Measurements from ENCODE around the gene HPS1.

HPS1 gene

GRCh38 chr10:98433881-98434732 lies 12.6 kb downstream of the HPS1 start:
- peaks cover 24 to 81% (median 67%) of the 10 kb centered on the region in 5 donors for H3K36me3 ChIP-seq (ENCODE audit: control insufficient read depth in 5 of 5, insufficient read depth in 5 of 5, low read length in 5 of 5)
- H3K27me3 ChIP-seq (ENCODE audit: control insufficient read depth in 5 of 5, insufficient read depth in 4 of 5, low read length in 5 of 5): no peaks in the 10 kb centered on the region
- no peak overlapping the region for H3K4me3 ChIP-seq (ENCODE audit: low read depth in 1 of 5, low read length in 5 of 5)
- no peak overlapping the region for H3K9ac ChIP-seq (ENCODE audit: low read length in 5 of 5)
- H3K27ac ChIP-seq (ENCODE audit: low read depth, low read length): no peak overlapping the region
- peaks cover 0 to 3% (median 0%) of the 10 kb centered on the region in 5 donors for H3K9me3 ChIP-seq (ENCODE audit: control insufficient read depth in 5 of 5, low read length in 5 of 5)
- peaks cover 0 to 7% (median 0%) of the 10 kb centered on the region in 5 donors for H3K4me1 ChIP-seq (ENCODE audit: control insufficient read depth in 5 of 5, insufficient read depth in 5 of 5, low read length in 5 of 5)

DNA sequence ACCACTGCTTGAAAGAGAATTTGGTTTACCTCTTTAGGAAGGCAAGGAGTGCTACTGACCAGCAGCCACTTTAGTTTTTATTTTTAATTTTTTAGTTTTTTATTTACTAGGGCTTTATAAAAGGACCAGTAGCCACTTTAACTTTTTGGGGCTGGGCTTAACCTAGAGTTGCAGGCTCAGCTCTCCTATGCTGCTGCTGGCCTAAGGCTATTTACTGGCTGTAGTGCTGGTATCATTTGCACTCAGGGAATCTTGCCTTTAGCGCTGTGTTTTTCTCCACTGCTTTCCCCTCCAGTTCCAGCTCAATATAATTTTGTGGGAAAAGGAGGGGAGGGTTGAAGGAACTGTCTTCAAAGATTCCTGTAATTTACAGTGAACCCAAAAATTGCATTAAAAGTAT lies 13.4 kb downstream of the HPS1 start:
- H3K4me3 ChIP-seq (ENCODE audit: low read depth in 1 of 5, low read length in 5 of 5): no peak overlapping the region
- no peak overlapping the region for H3K9ac ChIP-seq (ENCODE audit: low read length in 5 of 5)
- H3K27ac ChIP-seq (ENCODE audit: low read depth, low read length): no peak overlapping the region
- no peaks in the 10 kb centered on the region for H3K27me3 ChIP-seq (ENCODE audit: control insufficient read depth in 5 of 5, insufficient read depth in 4 of 5, low read length in 5 of 5)
- peaks cover 0 to 3% (median 0%) of the 10 kb centered on the region in 5 donors for H3K9me3 ChIP-seq (ENCODE audit: control insufficient read depth in 5 of 5, low read length in 5 of 5)
- peaks cover 0 to 2% (median 0%) of the 10 kb centered on the region in 5 donors for H3K4me1 ChIP-seq (ENCODE audit: control insufficient read depth in 5 of 5, insufficient read depth in 5 of 5, low read length in 5 of 5)
- H3K36me3 ChIP-seq (ENCODE audit: control insufficient read depth in 5 of 5, insufficient read depth in 5 of 5, low read length in 5 of 5): peaks cover 24 to 82% (median 67%) of the 10 kb centered on the region in 5 donors

GRCh38 chr10:98432330-98432729 lies 14.4 kb downstream of the HPS1 start:
- Histone ChIP-seq H3K4me1 (ENCODE audit: control insufficient read depth in 5 of 5, insufficient read depth in 5 of 5, low read length in 5 of 5) (no peaks in the 10 kb centered on the region), H3K36me3 (ENCODE audit: control insufficient read depth in 5 of 5, insufficient read depth in 5 of 5, low read length in 5 of 5) (peaks cover 27 to 88% (median 77%) of the 10 kb centered on the region in 5 donors), H3K9me3 (ENCODE audit: control insufficient read depth in 5 of 5, low read length in 5 of 5) (peaks cover 0 to 3% (median 0%) of the 10 kb centered on the region in 5 donors), H3K4me3 (ENCODE audit: low read depth in 1 of 5, low read length in 5 of 5) (no peak overlapping the region), H3K27ac (ENCODE audit: low read depth, low read length) (no peak overlapping the region), H3K27me3 (ENCODE audit: control insufficient read depth in 5 of 5, insufficient read depth in 4 of 5, low read length in 5 of 5) (no peaks in the 10 kb centered on the region), H3K9ac (ENCODE audit: low read length in 5 of 5) (no peak overlapping the region)

DNA sequence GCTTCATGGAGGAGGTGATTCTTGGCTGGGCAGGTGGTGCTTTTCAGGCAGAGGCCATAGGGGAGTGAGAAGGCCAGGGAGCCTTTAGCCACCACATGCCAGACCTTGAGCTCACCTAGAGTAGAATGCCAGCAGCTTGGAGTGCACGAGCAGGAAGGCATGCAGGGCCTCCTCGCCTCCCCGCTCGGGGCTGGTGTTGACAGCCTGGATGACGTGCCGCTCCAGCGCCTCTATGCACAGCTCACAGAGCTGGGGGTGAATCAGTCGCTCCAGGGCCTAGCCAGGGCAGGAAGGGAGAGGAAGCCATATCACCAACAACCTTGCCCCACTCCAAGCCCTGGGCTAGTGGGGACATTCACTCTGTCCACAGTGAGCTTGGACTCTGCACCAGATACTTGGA lies 15.7 kb downstream of the HPS1 start:
- Histone ChIP-seq H3K9ac (ENCODE audit: low read length in 5 of 5) (no peak overlapping the region), H3K4me3 (ENCODE audit: low read depth in 1 of 5, low read length in 5 of 5) (no peak overlapping the region), H3K36me3 (ENCODE audit: control insufficient read depth in 5 of 5, insufficient read depth in 5 of 5, low read length in 5 of 5) (peaks cover 29 to 96% (median 84%) of the 10 kb centered on the region in 5 donors), H3K27me3 (ENCODE audit: control insufficient read depth in 5 of 5, insufficient read depth in 4 of 5, low read length in 5 of 5) (no peaks in the 10 kb centered on the region), H3K27ac (ENCODE audit: low read depth, low read length) (no peak overlapping the region), H3K4me1 (ENCODE audit: control insufficient read depth in 5 of 5, insufficient read depth in 5 of 5, low read length in 5 of 5) (no peaks in the 10 kb centered on the region), H3K9me3 (ENCODE audit: control insufficient read depth in 5 of 5, low read length in 5 of 5) (peaks cover 0 to 3% (median 0%) of the 10 kb centered on the region in 5 donors)

GRCh38 chr10:98430427-98430826 lies 16.3 kb downstream of the HPS1 start:
- no peaks in the 10 kb centered on the region for H3K4me1 ChIP-seq (ENCODE audit: control insufficient read depth in 5 of 5, insufficient read depth in 5 of 5, low read length in 5 of 5)
- H3K36me3 ChIP-seq (ENCODE audit: control insufficient read depth in 5 of 5, insufficient read depth in 5 of 5, low read length in 5 of 5): peaks cover 29 to 96% (median 82%) of the 10 kb centered on the region in 5 donors
- no peak overlapping the region for H3K4me3 ChIP-seq (ENCODE audit: low read depth in 1 of 5, low read length in 5 of 5)
- no peak overlapping the region for H3K9ac ChIP-seq (ENCODE audit: low read length in 5 of 5)
- H3K27ac ChIP-seq (ENCODE audit: low read depth, low read length): no peak overlapping the region
- H3K27me3 ChIP-seq (ENCODE audit: control insufficient read depth in 5 of 5, insufficient read depth in 4 of 5, low read length in 5 of 5): no peaks in the 10 kb centered on the region
- peaks cover 0 to 3% (median 0%) of the 10 kb centered on the region in 5 donors for H3K9me3 ChIP-seq (ENCODE audit: control insufficient read depth in 5 of 5, low read length in 5 of 5)

DNA sequence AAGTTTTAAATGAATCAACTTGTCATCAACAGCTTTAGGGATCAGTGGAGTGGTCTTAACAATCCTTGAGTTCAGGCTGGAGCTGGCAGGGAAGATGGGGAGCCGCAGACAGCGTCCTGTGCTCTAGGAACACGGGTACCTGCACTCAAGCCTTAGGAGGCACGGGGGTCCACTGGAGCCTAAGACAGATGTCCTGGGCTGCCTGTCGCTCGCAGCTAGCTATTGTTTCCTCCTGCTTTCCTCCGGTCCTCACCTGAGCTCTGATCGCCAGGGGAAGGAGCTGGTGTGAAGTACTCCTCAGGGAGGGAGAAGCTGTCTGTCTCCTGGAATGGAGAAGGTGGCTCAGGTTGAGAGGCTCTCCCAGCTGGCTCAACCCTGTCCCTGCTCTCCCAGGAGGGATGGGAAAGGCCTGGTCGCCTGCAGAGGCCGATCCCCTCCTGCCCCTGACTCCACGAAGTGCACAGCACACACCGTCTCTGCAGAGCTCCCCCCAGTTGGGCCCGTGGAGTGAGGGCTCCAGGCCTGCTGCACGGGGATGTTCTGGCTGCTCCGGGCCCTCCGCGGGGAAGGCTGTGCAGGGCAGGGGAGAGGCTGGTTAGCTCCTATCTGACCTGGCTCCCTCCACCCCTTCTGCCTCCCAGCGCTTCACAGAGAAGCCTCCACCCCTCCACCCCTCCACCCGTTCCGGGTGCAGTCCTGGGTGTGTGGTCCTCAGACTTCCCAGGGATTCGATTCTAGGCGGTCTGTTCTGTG lies 17.2 kb downstream of the HPS1 start:
- Histone ChIP-seq H3K27ac (ENCODE audit: low read depth, low read length) (no peak overlapping the region), H3K36me3 (ENCODE audit: control insufficient read depth in 5 of 5, insufficient read depth in 5 of 5, low read length in 5 of 5) (peaks cover 26 to 96% (median 81%) of the 10 kb centered on the region in 5 donors), H3K9ac (ENCODE audit: low read length in 5 of 5) (no peak overlapping the region), H3K9me3 (ENCODE audit: control insufficient read depth in 5 of 5, low read length in 5 of 5) (peaks cover 0 to 3% (median 0%) of the 10 kb centered on the region in 5 donors), H3K27me3 (ENCODE audit: control insufficient read depth in 5 of 5, insufficient read depth in 4 of 5, low read length in 5 of 5) (no peaks in the 10 kb centered on the region), H3K4me3 (ENCODE audit: low read depth in 1 of 5, low read length in 5 of 5) (no peak overlapping the region), H3K4me1 (ENCODE audit: control insufficient read depth in 5 of 5, insufficient read depth in 5 of 5, low read length in 5 of 5) (no peaks in the 10 kb centered on the region)

DNA sequence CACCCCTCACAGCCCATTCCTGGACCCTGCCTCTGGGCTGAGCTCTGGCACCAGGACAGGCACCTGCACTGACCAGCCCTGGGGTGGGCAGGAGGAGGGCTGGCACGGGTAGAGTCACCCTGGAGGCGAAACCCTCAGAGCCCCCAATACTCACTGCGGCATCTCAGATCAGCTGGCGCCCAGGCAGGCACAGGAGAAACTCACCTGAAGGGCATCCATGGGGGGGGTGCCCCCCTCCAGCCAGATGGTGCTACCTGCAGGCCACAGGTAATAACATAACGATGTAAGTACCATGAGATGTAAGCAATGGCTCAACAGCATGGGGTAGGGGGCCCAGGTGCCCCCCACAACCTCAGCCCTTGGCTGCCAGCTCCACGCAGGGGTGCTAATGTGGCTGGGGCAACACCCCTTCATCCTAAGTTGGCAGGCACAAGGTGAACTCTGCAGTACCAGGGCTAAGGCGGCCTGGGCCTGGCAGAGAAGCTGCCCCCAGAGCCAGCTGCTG lies 19.7 kb downstream of the HPS1 start:
- H3K9me3 ChIP-seq (ENCODE audit: control insufficient read depth in 5 of 5, low read length in 5 of 5): peaks cover 0 to under 1% (median 0%) of the 10 kb centered on the region in 5 donors
- no peak overlapping the region for H3K9ac ChIP-seq (ENCODE audit: low read length in 5 of 5)
- no peaks in the 10 kb centered on the region for H3K27me3 ChIP-seq (ENCODE audit: control insufficient read depth in 5 of 5, insufficient read depth in 4 of 5, low read length in 5 of 5)
- peaks cover 15 to 97% (median 82%) of the 10 kb centered on the region in 5 donors for H3K36me3 ChIP-seq (ENCODE audit: control insufficient read depth in 5 of 5, insufficient read depth in 5 of 5, low read length in 5 of 5)
- no peak overlapping the region for H3K4me3 ChIP-seq (ENCODE audit: low read depth in 1 of 5, low read length in 5 of 5)
- no peaks in the 10 kb centered on the region for H3K4me1 ChIP-seq (ENCODE audit: control insufficient read depth in 5 of 5, insufficient read depth in 5 of 5, low read length in 5 of 5)
- no peak overlapping the region for H3K27ac ChIP-seq (ENCODE audit: low read depth, low read length)

DNA sequence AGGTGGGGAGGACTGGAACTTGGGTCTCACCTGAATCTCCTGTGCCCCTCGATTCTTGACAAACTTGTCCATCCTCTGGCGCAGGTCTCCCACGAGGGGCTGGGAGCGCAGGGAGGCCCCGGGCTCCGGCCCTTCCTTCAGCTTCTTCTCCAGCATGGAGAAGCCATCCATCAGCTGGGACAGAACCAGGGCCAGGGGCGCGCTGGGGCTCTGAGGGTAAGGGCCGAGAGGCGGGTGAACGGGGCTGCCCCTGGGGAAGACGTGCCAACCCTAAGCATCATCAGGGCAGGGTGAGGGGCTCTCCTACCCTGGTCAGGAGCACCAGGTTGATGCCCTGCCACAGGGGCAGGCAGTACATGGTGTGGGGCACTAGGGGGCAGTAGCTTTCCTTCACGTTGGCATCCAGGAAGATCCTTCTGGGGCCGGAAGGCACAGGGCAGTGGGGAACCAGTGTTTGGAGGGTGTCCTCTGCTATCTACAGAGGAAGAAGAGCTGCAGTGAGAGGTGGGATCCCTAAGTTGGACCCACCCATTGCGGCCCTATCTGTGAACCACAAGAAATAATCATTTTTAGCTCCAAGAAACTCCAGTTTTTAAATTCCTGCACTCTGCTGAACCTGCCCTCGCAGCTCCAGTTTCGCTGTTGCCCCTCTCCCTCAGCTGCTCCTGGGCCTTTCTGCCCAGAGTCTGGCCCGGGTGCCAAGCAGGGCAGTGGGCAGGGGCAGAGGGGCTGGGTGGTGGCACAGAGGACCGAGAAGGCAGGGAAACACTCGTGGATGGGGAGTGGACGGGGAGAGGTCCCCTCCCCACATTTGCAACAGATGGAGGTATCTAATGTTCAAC lies 21.0 kb downstream of the HPS1 start:
- H3K9me3 ChIP-seq (ENCODE audit: control insufficient read depth in 5 of 5, low read length in 5 of 5): no peaks in the 10 kb centered on the region
- H3K27ac ChIP-seq (ENCODE audit: low read depth, low read length): no peak overlapping the region
- H3K36me3 ChIP-seq (ENCODE audit: control insufficient read depth in 5 of 5, insufficient read depth in 5 of 5, low read length in 5 of 5): peaks cover 13 to 97% (median 71%) of the 10 kb centered on the region in 5 donors
- no peaks in the 10 kb centered on the region for H3K4me1 ChIP-seq (ENCODE audit: control insufficient read depth in 5 of 5, insufficient read depth in 5 of 5, low read length in 5 of 5)
- H3K4me3 ChIP-seq (ENCODE audit: low read depth in 1 of 5, low read length in 5 of 5): no peak overlapping the region
- no peak overlapping the region for H3K9ac ChIP-seq (ENCODE audit: low read length in 5 of 5)
- no peaks in the 10 kb centered on the region for H3K27me3 ChIP-seq (ENCODE audit: control insufficient read depth in 5 of 5, insufficient read depth in 4 of 5, low read length in 5 of 5)
